B cell (primary cell): ENCODE measurements around the gene KMT2C. TPM values are rescaled to one million over a fixed set of nuclear protein-coding genes. Genes with fewer than 3 reads are reported as not detected.
"Not testable (repeated sequence)": the region's sequence is repeated elsewhere in the genome, so short reads cannot be mapped to it uniquely, and the experiment has no call there.

Experiments used
- ATAC-seq: fragments of 200-7000 bp; cut with Tn5 transposase; one replicate; pipeline ENCODE4 v1.10.0; 2021; ENCODE audit warnings: low read depth, mild to moderate bottlenecking, moderate number of reproducible peaks, moderate library complexity
- CTCF ChIA-PET: fragments of 350-600 bp; sonication (Branson Sonifier 250); formaldehyde crosslinking; loops from one replicate; lab custom pipeline; 2021; ENCODE audit warnings: antibody characterized with exemption, inconsistent platforms; lab: Charles Lee
- POLR2A ChIA-PET: fragments of 350-600 bp; sonication (Branson Sonifier 250); formaldehyde crosslinking; loops from one replicate; lab custom pipeline; 2021; ENCODE audit warnings: antibody characterized with exemption; lab: Charles Lee
- DNase-seq: peaks from one replicate; pipeline ENCODE4 v3.0.0; 2013
- H2AFZ ChIP-seq: 2 replicates; pipeline ENCODE4 v1.6.1; 2012; ENCODE audit warnings: mild to moderate bottlenecking, low read depth, low read length; ENCODE audit not compliant: insufficient read depth, poor library complexity, severe bottlenecking
- H3K27ac ChIP-seq, 2 donors: 1 replicate in 1 of 2; 2 replicates in 1 of 2; pipeline ENCODE4 v1.5.1; 2012 to 2013; ENCODE audit warnings: low read length in 2 of 2, mild to moderate bottlenecking in 2 of 2, moderate library complexity in 1 of 2
- H3K27me3 ChIP-seq, 4 experiments: fragments of 200-600 bp in 1 of 4; sonication (generic) in 1 of 4; replicated peaks in 1 of 4; 1 replicate in 2 of 4; 2 replicates in 2 of 4; pipeline versions ENCODE4 v1.6.1 to v1.7.0; 2013 to 2016; ENCODE audit warnings: low read length in 3 of 4, mild to moderate bottlenecking in 2 of 4, mixed read lengths in 1 of 4, moderate library complexity in 1 of 4; ENCODE audit not compliant: insufficient read depth in 4 of 4, control insufficient read depth in 3 of 4; ENCODE audit errors: control extremely low read depth in 1 of 4
- H3K36me3 ChIP-seq, 2 experiments: replicated peaks in 1 of 2; 1 replicate in 1 of 2; 2 replicates in 1 of 2; pipeline versions ENCODE4 v1.6.1 to v1.7.1; 2013; ENCODE audit warnings: low read length in 1 of 2; ENCODE audit not compliant: insufficient read depth in 2 of 2, control insufficient read depth in 1 of 2; ENCODE audit errors: control extremely low read depth in 1 of 2, extremely low read depth in 1 of 2
- H3K4me1 ChIP-seq, 2 donors: fragments of 200-600 bp in 1 of 2; sonication (generic) in 1 of 2; 1 replicate in 1 of 2; 2 replicates in 1 of 2; pipeline versions ENCODE4 v1.5.1 to v1.6.1; 2013 to 2017; ENCODE audit warnings: low read length in 2 of 2; ENCODE audit not compliant: control insufficient read depth in 2 of 2, insufficient read depth in 2 of 2
- H3K4me2 ChIP-seq: replicated peaks from 2 replicates; pipeline ENCODE3; 2012; ENCODE audit warnings: mild to moderate bottlenecking, low read depth, low read length; ENCODE audit not compliant: poor library complexity, severe bottlenecking
- H3K4me3 ChIP-seq, 5 experiments: fragments of 200-600 bp in 1 of 5; sonication (generic) in 1 of 5; 1 replicate in 3 of 5; 2 replicates in 2 of 5; pipeline versions ENCODE4 v1.5.1 to v1.7.0; 2011 to 2016; ENCODE audit warnings: low read length in 4 of 5, mild to moderate bottlenecking in 4 of 5, low read depth in 2 of 5, control low read depth in 1 of 5, moderate library complexity in 1 of 5; ENCODE audit not compliant: insufficient read depth in 1 of 5; ENCODE audit errors: control extremely low read depth in 1 of 5, extremely low read depth in 1 of 5
- H3K79me2 ChIP-seq: fragments of 200-600 bp; sonication (generic); one replicate; pipeline ENCODE4 v1.6.0; 2016; ENCODE audit warnings: low read length; ENCODE audit not compliant: control insufficient read depth, insufficient read depth
- H3K9ac ChIP-seq: fragments of 200-600 bp; sonication (generic); 2 replicates; pipeline ENCODE4 v1.6.1; 2017; ENCODE audit warnings: mild to moderate bottlenecking, low read length, moderate library complexity
- H3K9me3 ChIP-seq, 3 donors: one replicate each; pipeline versions ENCODE4 v1.6.1 to v1.7.1; 2013; ENCODE audit warnings: low read length in 2 of 3; ENCODE audit not compliant: control insufficient read depth in 2 of 3, insufficient read depth in 1 of 3; ENCODE audit errors: control extremely low read depth in 1 of 3
- H4K20me1 ChIP-seq: 2 replicates; pipeline ENCODE4 v1.6.0; 2012; ENCODE audit warnings: mild to moderate bottlenecking, low read length; ENCODE audit not compliant: insufficient read depth, control insufficient read depth, poor library complexity, severe bottlenecking
- H3K27ac Mint-ChIP-seq: one replicate; pipeline ENCODE4 v1.8.0; 2021; ENCODE audit warnings: mixed read lengths
- H3K27me3 Mint-ChIP-seq: one replicate; pipeline ENCODE4 v1.8.0; 2021; ENCODE audit warnings: mixed read lengths
- H3K4me1 Mint-ChIP-seq: one replicate; pipeline ENCODE4 v1.8.0; 2021; ENCODE audit warnings: mixed read lengths
- H3K4me3 Mint-ChIP-seq: one replicate; pipeline ENCODE4 v1.8.0; 2021; ENCODE audit warnings: mixed read lengths
- H3K9me3 Mint-ChIP-seq: one replicate; pipeline ENCODE4 v1.8.0; 2022; ENCODE audit warnings: mixed read lengths; ENCODE audit not compliant: insufficient read depth
- CTCF ChIP-seq: fragments of 200-600 bp; IDR thresholded peaks from one replicate; pipeline ENCODE4 v1.8.0; 2022; ENCODE audit warnings: antibody characterized with exemption, mild to moderate bottlenecking
- EZH2 ChIP-seq: IDR thresholded peaks from 2 replicates; pipeline ENCODE4 v1.6.1; 2012; ENCODE audit warnings: borderline replicate concordance, low read depth, mild to moderate bottlenecking, moderate library complexity, low read length; ENCODE audit not compliant: insufficient read depth, poor library complexity, severe bottlenecking
- whole genome bisulfite sequencing: methylation state at CpG from one replicate; pipeline ENCODE4 v1.1.5; 2013; ENCODE audit warnings: missing lambda C conversion rate; ENCODE audit not compliant: insufficient coverage; 5-methylcytosine and 5-hydroxymethylcytosine counted together
- intact Hi-C: fragments of 100-400 bp; cut with micrococcal nuclease; formaldehyde crosslinking; loops from one replicate; pipeline ENCODE4 v1.10.0; 2022
- polyA plus RNA-seq: library from polyadenylated mRNA; depleted of rRNA; stranded (reverse); fragments of >200 nt; gene quantifications from 2 replicates; pipeline ENCODE4 v1.2.3, GENCODE V29; 2012
- total RNA-seq, 2 donors: library from RNA; stranded (reverse); fragments of 120-200 nt in 1 of 2; gene quantifications; 1 replicate in 1 of 2; 2 replicates in 1 of 2; pipeline versions ENCODE4 v1.2.3 to v1.2.4, GENCODE V29; 2013 to 2022

The KMT2C gene
- total and polyA plus RNA-seq, 2 donors (not counting 1 experiment from before 2014, with no cell fraction given) = 14.9 to 171 TPM

GRCh38 chr7:152432735-152433134, 3.1 kb downstream of the KMT2C start:
- peak overlapping the region; percentile 6 for H3K27ac Mint-ChIP-seq
- H3K4me3 Mint-ChIP-seq, H2AFZ ChIP-seq, ATAC-seq, H3K27ac ChIP-seq, H3K36me3 ChIP-seq, H3K27me3 ChIP-seq, H3K9me3 Mint-ChIP-seq, CTCF ChIA-PET, intact Hi-C loops, DNase-seq, H3K9ac ChIP-seq, H3K9me3 ChIP-seq, H3K27me3 Mint-ChIP-seq: not testable (repeated sequence)
- Histone ChIP-seq H3K4me3 (peak overlapping the region in 1 of 5 experiments; percentile 6), H4K20me1 (peaks cover 54% of the 10 kb centered on the region), H3K4me1 (peaks cover 27% of the 10 kb centered on the region in 2 donors), H3K79me2 (peaks cover 53% of the 10 kb centered on the region), H3K4me2 (peak overlapping the region; percentile 67)
- peaks cover 55% of the 10 kb centered on the region for H3K4me1 Mint-ChIP-seq
- POLR2A ChIA-PET = interaction anchor here (4.5 kb wide), 1 partner anchor 31 kb away, joined by 25 read pairs; no protein-coding TSS in a partner anchor
- WGBS = 93% methylated on average over 3 of the region's 10 CpGs

- H3K27ac Mint-ChIP-seq = no peak overlapping the region
- no peak overlapping the region for H3K4me3 ChIP-seq
- H3K9ac ChIP-seq = no peak overlapping the region
- no peaks in the 10 kb centered on the region for H3K36me3 ChIP-seq
- H3K4me2 ChIP-seq = no peak overlapping the region
- intact Hi-C loops = no loop called here
- peaks cover 59% of the 10 kb centered on the region for H3K4me1 Mint-ChIP-seq
- H3K79me2 ChIP-seq = peaks cover 72% of the 10 kb centered on the region
- ATAC-seq = no peak
- no peak overlapping the region for H3K4me3 Mint-ChIP-seq
- H3K9me3 ChIP-seq = no peaks in the 10 kb centered on the region
- H3K4me1 ChIP-seq = peaks cover 24 to 25% of the 10 kb centered on the region in 2 donors
- no CpG with 5 or more reads among the region's 3 CpGs for WGBS
- H3K9me3 Mint-ChIP-seq = no peaks in the 10 kb centered on the region
- POLR2A ChIA-PET = no interaction called here
- DNase-seq = no peak
- H3K27me3 ChIP-seq = no peaks in the 10 kb centered on the region
- no peak overlapping the region for H3K27ac ChIP-seq
- H2AFZ ChIP-seq = no peak overlapping the region
- H3K27me3 Mint-ChIP-seq = no peaks in the 10 kb centered on the region
- CTCF ChIA-PET = no interaction called here
- TF ChIP-seq EZH2 (no peak), CTCF (no peak)
- peaks cover 69% of the 10 kb centered on the region for H4K20me1 ChIP-seq
Measured at GRCh38 chr7:152430854-152431253, 4.9 kb downstream of the KMT2C start.

- H3K27me3 ChIP-seq, H3K9me3 Mint-ChIP-seq, H3K4me3 Mint-ChIP-seq, H2AFZ ChIP-seq, ATAC-seq, H3K27ac Mint-ChIP-seq, H3K36me3 ChIP-seq, intact Hi-C loops, H3K4me2 ChIP-seq, H3K9me3 ChIP-seq, H3K27ac ChIP-seq, DNase-seq, H3K4me3 ChIP-seq, CTCF ChIA-PET, H3K9ac ChIP-seq, H3K27me3 Mint-ChIP-seq: not testable (repeated sequence)
- POLR2A ChIA-PET = interaction anchor here (0.7 kb wide), 1 partner anchor 248 kb away, joined by 6 read pairs; no protein-coding TSS in a partner anchor
- H4K20me1 ChIP-seq = peaks cover 76% of the 10 kb centered on the region
- WGBS = no CpG with 5 or more reads among the region's 5 CpGs
- H3K79me2 ChIP-seq = peaks cover 79% of the 10 kb centered on the region
- peaks cover 65% of the 10 kb centered on the region for H3K4me1 Mint-ChIP-seq
- peaks cover 24 to 32% of the 10 kb centered on the region in 2 donors for H3K4me1 ChIP-seq
Measured at GRCh38 chr7:152430118-152430517, 5.7 kb downstream of the KMT2C start.
